Peyer's patch (tissue), 4 donors: ENCODE data around the gene SPOCK2. TPM values are rescaled to one million over a fixed set of nuclear protein-coding genes. Genes with fewer than 3 reads are reported as not detected.

ENCODE experiments used
- DNase-seq, 3 donors: peaks; one replicate each; pipeline ENCODE4 v3.0.0-alpha.2; 2017 to 2019
- H3K27ac ChIP-seq, 4 donors: fragments of 200-600 bp; sonication (generic); one replicate each; pipeline ENCODE4 v1.5.1; 2016 to 2019
- H3K27me3 ChIP-seq, 2 donors: fragments of 200-600 bp; sonication (generic); one replicate each; pipeline ENCODE4 v1.5.1; 2019
- H3K36me3 ChIP-seq, 3 donors: fragments of 200-600 bp; sonication (generic); one replicate each; pipeline ENCODE4 v1.5.1; 2016 to 2019
- H3K4me1 ChIP-seq, 4 donors: fragments of 200-600 bp; sonication (generic); one replicate each; pipeline ENCODE4 v1.5.1; 2016 to 2019
- H3K4me3 ChIP-seq, 4 donors: fragments of 200-600 bp; sonication (generic); 1 replicate in 3 of 4; 2 replicates in 1 of 4; pipeline ENCODE4 v1.5.1; 2016 to 2019; ENCODE audit warnings: mild to moderate bottlenecking in 1 of 4
- H3K9me3 ChIP-seq, 4 donors: fragments of 200-600 bp; sonication (generic); one replicate each; pipeline ENCODE4 v1.5.1; 2016 to 2019; ENCODE audit warnings: mild to moderate bottlenecking in 1 of 4
- POLR2A ChIP-seq, 2 donors: fragments of 450-650 bp; IDR thresholded peaks; one replicate each; pipeline ENCODE4 v1.5.1; 2017; ENCODE audit warnings: antibody characterized with exemption in 2 of 2, mild to moderate bottlenecking in 2 of 2, moderate library complexity in 2 of 2
- total RNA-seq, 4 donors: library from RNA; depleted of rRNA; stranded (reverse); fragments of >200 nt; gene quantifications; one replicate each; pipeline ENCODE4 v1.1.0, GENCODE V29; 2016
- TF ChIP-seq, protein P1 (sequence below), 6 experiments: fragments of 450-650 bp in 4 of 6; fragments of 200-600 bp in 2 of 6; sonication (generic) in 1 of 6; IDR thresholded peaks; one replicate each; pipeline ENCODE4 v1.5.1; 2017 to 2019; ENCODE audit warnings: antibody characterized with exemption in 6 of 6, mild to moderate bottlenecking in 3 of 6, moderate library complexity in 1 of 6

SPOCK2 gene
- total RNA-seq, 4 donors from 2014 or later, result 8.3 to 54.5 (median 11.4) TPM

GRCh38 chr10:72096115-72097000 lies 8.0 kb upstream of the SPOCK2 start:
- DNase-seq, result no peak
- peaks cover 0 to 5% (median 0%) of the 10 kb centered on the region in 3 donors for H3K36me3 ChIP-seq

GRCh38 chr10:72095195-72095594 lies 6.8 kb upstream of the SPOCK2 start:
- no peaks in the 10 kb centered on the region for H3K9me3 ChIP-seq
- H3K27ac ChIP-seq, result no peak overlapping the region
- peaks cover 0 to 5% (median 0%) of the 10 kb centered on the region in 3 donors for H3K36me3 ChIP-seq
- TF ChIP-seq, protein P1, sequence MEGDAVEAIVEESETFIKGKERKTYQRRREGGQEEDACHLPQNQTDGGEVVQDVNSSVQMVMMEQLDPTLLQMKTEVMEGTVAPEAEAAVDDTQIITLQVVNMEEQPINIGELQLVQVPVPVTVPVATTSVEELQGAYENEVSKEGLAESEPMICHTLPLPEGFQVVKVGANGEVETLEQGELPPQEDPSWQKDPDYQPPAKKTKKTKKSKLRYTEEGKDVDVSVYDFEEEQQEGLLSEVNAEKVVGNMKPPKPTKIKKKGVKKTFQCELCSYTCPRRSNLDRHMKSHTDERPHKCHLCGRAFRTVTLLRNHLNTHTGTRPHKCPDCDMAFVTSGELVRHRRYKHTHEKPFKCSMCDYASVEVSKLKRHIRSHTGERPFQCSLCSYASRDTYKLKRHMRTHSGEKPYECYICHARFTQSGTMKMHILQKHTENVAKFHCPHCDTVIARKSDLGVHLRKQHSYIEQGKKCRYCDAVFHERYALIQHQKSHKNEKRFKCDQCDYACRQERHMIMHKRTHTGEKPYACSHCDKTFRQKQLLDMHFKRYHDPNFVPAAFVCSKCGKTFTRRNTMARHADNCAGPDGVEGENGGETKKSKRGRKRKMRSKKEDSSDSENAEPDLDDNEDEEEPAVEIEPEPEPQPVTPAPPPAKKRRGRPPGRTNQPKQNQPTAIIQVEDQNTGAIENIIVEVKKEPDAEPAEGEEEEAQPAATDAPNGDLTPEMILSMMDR (IDR thresholded peaks at IDR 0.05), result no peak
- TF ChIP-seq POLR2A (IDR thresholded peaks at IDR 0.05), result no peak
- DNase-seq, result no peak
- H3K4me3 ChIP-seq, result no peak overlapping the region
- H3K4me1 ChIP-seq, result peaks cover 0 to 21% (median 0%) of the 10 kb centered on the region in 4 donors
- no peaks in the 10 kb centered on the region for H3K27me3 ChIP-seq

More at GRCh38 chr10:72096115-72097000, 8.0 kb upstream of the SPOCK2 start:
- Histone ChIP-seq H3K4me1 (peaks cover 0 to 25% (median 0%) of the 10 kb centered on the region in 4 donors), H3K9me3 (no peaks in the 10 kb centered on the region), H3K27me3 (no peaks in the 10 kb centered on the region), H3K4me3 (no peak overlapping the region), H3K27ac (no peak overlapping the region)
- TF ChIP-seq POLR2A (IDR thresholded peaks at IDR 0.05), result no peak
- TF ChIP-seq, protein P1 (IDR thresholded peaks at IDR 0.05), result no peak

GRCh38 chr10:72094574-72094973 lies 6.2 kb upstream of the SPOCK2 start:
- H3K4me1 ChIP-seq, result peaks cover 0 to 19% (median under 1%) of the 10 kb centered on the region in 4 donors
- no peaks in the 10 kb centered on the region for H3K9me3 ChIP-seq
- DNase-seq, result no peak
- H3K36me3 ChIP-seq, result peaks cover 0 to 5% (median 0%) of the 10 kb centered on the region in 3 donors
- H3K27ac ChIP-seq, result no peak overlapping the region
- H3K27me3 ChIP-seq, result no peaks in the 10 kb centered on the region
- no peak overlapping the region for H3K4me3 ChIP-seq
- TF ChIP-seq, protein P1 (IDR thresholded peaks at IDR 0.05), result no peak
- no peak for TF ChIP-seq POLR2A (IDR thresholded peaks at IDR 0.05)

GRCh38 chr10:72093450-72093849 lies 5.1 kb upstream of the SPOCK2 start:
- peaks cover 0 to 1% of the 10 kb centered on the region in 2 donors for H3K27me3 ChIP-seq
- no peaks in the 10 kb centered on the region for H3K9me3 ChIP-seq
- peaks cover 0 to 5% (median 0%) of the 10 kb centered on the region in 3 donors for H3K36me3 ChIP-seq
- H3K4me3 ChIP-seq, result no peak overlapping the region
- TF ChIP-seq, protein P1 (IDR thresholded peaks at IDR 0.05), result no peak
- no peak for TF ChIP-seq POLR2A (IDR thresholded peaks at IDR 0.05)
- H3K4me1 ChIP-seq, result peaks cover 0 to 16% (median 7%) of the 10 kb centered on the region in 4 donors
- no peak overlapping the region for H3K27ac ChIP-seq
- no peak for DNase-seq

GRCh38 chr10:72092987-72093386 lies 4.6 kb upstream of the SPOCK2 start:
- no peak for TF ChIP-seq POLR2A (IDR thresholded peaks at IDR 0.05)
- TF ChIP-seq, protein P1 (IDR thresholded peaks at IDR 0.05), result no peak
- Histone ChIP-seq H3K9me3 (no peaks in the 10 kb centered on the region), H3K27ac (no peak overlapping the region), H3K4me3 (no peak overlapping the region), H3K36me3 (peaks cover 0 to 5% (median 0%) of the 10 kb centered on the region in 3 donors), H3K4me1 (peaks cover 3 to 20% (median 7%) of the 10 kb centered on the region in 4 donors), H3K27me3 (peaks cover 0 to 6% of the 10 kb centered on the region in 2 donors)
- DNase-seq, result no peak
